Measurements from ENCODE around the gene PHKG1.
"Not testable (repeated sequence)": the region's sequence is repeated elsewhere in the genome, so short reads cannot be mapped to it uniquely, and the experiment has no call there.

The PHKG1 gene

GRCh38 chr7:56063500-56063881 lies 29.3 kb downstream of the PHKG1 start:
- DNase-seq, result no peak
- TF ChIP-seq GATA1 (IDR thresholded peaks at IDR 0.05; ENCODE audit: low read depth, low read length) (no peak), POLR2A (IDR thresholded peaks at IDR 0.05; ENCODE audit: low read length) (no peak)

DNA sequence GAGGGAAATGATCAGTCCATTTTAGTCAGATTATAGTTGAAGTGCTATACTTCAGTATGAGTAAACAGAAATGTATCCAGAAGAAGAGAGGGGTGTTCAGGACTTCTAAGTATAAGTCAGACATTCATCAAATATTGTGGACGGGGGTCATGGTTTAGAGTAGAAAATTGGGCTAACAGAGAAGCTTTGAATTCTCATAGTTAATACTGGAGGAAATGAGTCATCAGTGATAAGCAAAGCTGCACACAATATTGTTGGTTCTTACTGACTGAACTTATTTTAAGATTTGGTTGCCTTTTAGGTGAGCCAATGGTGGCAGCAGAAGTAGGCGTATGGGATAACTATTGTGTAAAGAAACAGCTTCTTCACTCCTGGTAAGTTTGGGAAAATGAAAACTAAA lies 30.4 kb downstream of the PHKG1 start:
- peak in 1 of 2 experiments; percentile 23 for DNase-seq
- TF ChIP-seq GATA1 (IDR thresholded peaks at IDR 0.05; ENCODE audit: low read depth, low read length), result no peak

DNA sequence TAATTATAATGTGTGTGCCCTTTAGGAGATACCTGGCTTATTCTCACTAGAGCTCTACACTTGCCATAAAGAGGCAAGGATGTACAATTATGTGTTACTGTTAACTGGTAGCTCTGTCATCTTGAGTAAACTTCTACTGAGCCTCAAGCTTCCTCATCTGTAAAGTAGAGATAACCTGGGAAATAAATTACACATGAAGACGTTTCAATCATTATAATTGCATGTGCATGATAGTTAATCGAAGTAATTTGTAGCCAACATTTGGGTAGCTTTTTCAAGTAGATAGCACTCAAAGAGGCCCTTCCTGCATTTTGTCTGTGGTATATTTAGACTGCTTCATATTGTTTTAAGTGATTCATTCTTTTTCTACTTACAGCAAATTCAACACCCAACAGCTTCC lies 38.8 kb downstream of the PHKG1 start:
- no peak for DNase-seq
- TF ChIP-seq GATA1 (IDR thresholded peaks at IDR 0.05; ENCODE audit: low read depth, low read length) (no peak), POLR2A (IDR thresholded peaks at IDR 0.05; ENCODE audit: low read length) (no peak)

DNA sequence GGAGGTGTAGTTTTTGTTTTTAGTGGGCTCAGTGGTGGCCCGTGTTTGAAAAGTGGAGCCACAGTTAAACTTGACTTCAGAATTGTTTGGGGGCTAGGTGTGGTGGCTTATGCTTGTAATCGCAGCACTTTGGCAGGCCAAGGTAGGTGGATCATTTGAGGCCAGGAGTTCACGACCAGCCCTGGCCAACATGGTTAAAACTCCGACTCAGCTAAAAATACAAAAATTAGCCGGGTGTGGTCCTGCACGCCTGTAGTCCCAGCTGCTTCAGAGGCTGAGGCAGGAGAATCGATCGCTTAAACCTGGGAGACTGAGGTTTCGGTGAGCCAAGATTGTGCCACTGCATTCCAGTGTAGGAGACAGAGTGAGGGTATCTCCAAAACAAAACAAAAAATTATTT lies 39.4 kb downstream of the PHKG1 start:
- TF ChIP-seq POLR2A (IDR thresholded peaks at IDR 0.05; ENCODE audit: low read length) (no peak), GATA1 (IDR thresholded peaks at IDR 0.05; ENCODE audit: low read depth, low read length) (no peak)

GRCh38 chr7:56051339-56052191 lies 41.2 kb downstream of the PHKG1 start, which contains the start of the genes CCT6A and PSPH:
TSS of gene CCT6A (plus strand) at chr7:56051765. CDS start at chr7:56051849, 84 bp downstream.
TSS of gene PSPH (minus strand) at chr7:56051444. CDS start at chr7:56021212, 30,232 bp downstream.
- TF ChIP-seq GATA1 (IDR thresholded peaks at IDR 0.05; ENCODE audit: low read depth, low read length) (no peak), POLR2A (IDR thresholded peaks at IDR 0.05; ENCODE audit: low read length) (peak; percentile 86)
- DNase-seq, result peak; percentile 95 to 96

More for the DNA sequence above, 39.4 kb downstream of the PHKG1 start:
- DNase-seq, result no peak

DNA sequence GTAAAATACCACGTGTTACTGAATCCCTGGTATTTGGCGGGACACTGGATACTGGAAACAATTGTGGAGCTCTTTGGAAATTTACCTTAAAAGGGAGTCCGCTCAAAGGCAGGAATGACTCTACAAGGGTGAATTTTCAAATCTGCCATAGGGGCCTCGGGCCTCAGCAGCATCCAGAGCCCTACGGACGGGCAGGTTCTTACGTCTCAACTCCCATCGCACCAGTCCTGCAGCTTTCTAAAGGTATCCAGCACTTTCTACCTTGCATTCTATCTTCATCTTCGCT lies 41.8 kb downstream of the PHKG1 start:
- TF ChIP-seq GATA1 (IDR thresholded peaks at IDR 0.05; ENCODE audit: low read depth, low read length), result no peak
- TF ChIP-seq POLR2A (IDR thresholded peaks at IDR 0.05; ENCODE audit: low read length), result no peak
- no peak for DNase-seq

DNA sequence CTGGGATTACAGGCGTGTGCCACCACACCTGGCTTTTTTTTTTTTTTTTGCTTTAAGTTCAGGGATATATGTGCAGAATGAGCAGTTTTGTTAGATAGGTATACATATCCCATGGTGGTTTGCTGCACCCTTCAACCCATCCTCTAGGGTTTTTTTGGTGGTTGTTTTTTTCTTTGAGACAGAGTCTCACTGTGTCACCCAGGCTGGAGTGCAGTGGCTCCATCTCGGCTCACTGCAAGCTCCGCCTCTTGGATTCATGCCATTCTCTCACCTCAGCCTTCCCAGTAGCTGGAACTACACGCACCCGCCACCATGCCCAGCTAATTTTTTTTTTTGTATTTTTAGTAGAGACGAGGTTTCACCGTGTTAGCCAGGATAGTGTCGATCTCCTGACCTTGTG lies 44.0 kb downstream of the PHKG1 start:
- DNase-seq, result peak in 1 of 2 experiments; percentile 12

DNA sequence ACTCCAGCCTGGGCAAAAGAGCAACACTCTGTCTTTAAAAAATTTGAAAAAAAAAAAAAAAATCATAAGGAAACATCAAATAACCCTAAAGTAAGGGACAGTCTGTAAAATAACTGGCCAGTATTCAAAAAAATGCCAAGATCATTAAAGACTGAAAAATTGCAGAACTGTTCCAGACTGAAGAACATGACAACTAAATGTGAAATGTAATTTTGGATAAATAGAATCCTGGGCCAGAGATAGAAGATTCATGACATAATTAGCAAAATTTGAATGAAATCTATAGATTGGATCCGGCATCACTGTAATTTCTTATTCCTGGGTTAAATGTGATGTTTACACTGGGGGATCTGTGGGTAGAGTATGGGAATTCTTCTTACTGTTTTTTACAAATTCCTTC lies 44.5 kb downstream of the PHKG1 start:
- DNase-seq, result no peak
- no peak for TF ChIP-seq POLR2A (IDR thresholded peaks at IDR 0.05; ENCODE audit: low read length)

- DNase-seq, result peak; percentile 9 to 21
Measured at GRCh38 chr7:56047446-56048116, 45.2 kb downstream of the PHKG1 start.

DNA sequence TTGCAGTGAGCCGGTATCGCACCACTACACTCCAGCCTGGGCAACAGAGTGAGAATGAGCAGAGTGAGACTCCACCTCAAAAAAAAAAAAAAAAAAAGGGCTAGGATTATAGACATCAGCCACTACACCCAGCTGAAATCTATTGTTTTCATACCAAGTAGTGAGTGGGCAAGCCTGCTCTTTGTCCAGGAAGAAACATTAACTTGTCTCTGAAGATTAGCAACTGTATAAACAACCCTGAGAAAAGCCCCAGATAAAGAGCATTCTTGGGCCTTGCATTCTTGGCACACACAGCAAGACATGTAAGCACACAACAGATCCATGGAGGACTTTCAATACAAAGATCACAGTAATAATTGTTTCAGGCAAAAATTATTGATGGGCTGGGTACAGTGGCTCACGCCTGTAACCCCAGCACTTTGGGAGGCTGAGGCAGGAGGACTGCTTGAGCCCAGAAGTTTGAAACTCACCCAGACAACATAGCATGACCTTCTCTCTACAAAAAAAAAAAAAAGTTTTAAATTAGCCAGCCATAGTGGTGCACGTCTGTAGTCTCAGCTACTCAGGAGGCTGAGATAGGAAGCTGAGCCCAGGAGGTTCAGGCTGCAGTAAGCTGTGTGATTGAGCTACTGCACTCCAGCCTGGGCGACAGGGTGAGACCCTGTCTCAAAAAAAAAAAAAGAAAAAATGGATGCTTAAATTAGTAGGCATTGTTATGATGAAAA lies 45.9 kb downstream of the PHKG1 start:
- no peak for TF ChIP-seq POLR2A (IDR thresholded peaks at IDR 0.05; ENCODE audit: low read length)
- no peak for TF ChIP-seq GATA1 (IDR thresholded peaks at IDR 0.05; ENCODE audit: low read depth, low read length)
- peak in 1 of 2 experiments; percentile 22 for DNase-seq

- DNase-seq, result not testable (repeated sequence)
Measured at GRCh38 chr7:56045758-56046157, 47.0 kb downstream of the PHKG1 start.

DNA sequence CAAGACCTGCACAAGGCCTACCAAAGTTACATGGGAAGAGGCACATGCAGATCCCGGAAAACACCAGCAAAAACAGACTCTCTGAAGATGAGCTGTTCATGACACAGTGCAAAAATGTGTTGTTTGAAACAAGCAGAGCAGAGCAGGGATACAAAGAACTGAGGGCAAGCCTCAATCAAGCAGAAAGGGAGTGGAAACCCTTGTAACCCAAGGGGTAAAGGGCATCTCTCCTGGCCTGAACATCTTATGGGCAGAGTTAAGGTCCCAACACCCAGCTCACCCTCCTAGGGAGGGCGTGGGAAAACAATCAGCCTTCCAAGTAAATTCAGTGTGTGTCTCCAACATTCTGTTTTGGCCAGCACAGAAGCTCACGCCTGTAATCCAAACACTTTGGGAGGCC lies 52.0 kb downstream of the PHKG1 start:
- TF ChIP-seq POLR2A (IDR thresholded peaks at IDR 0.05; ENCODE audit: low read length), result no peak
- TF ChIP-seq GATA1 (IDR thresholded peaks at IDR 0.05; ENCODE audit: low read depth, low read length), result no peak
- no peak for DNase-seq

DNA sequence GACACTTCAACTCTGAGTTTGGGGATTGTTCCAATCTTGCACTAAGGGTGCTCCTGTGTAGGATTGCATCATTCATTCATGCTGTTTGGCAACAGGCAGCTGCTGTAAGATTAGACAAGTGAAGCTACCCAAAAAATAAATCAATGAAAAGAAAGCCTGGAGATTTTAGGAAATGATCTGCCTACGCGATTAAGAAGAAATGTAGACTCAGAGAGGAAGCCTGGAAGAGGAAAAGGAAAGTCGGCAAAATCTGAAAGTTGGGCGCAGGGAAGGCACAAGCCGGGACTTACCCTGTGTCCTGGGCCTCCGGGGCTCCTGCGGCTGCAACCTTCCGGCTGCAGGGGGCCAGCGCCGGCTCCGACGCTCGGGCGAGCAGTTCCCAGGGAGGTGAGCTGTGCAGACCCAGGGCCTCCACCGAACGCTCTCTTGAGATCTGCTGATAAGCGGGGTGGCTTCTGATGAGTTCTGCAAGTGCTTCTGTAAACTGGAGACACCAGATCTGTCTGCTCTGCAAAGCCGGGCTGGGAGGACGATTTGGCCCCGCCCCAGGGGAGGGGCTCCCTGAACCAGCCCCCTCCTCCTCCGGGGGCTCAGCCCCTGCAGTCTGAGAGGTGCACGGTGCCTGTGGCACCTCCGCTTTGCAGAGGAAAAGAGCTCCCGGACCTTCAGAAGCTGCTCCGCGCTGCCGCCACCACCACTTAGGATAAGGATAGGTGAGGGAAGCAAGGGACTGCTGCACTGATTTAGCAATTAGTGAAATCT lies 58.9 kb downstream of the PHKG1 start:
- peak; percentile 67 to 77 for DNase-seq
- TF ChIP-seq POLR2A (IDR thresholded peaks at IDR 0.05; ENCODE audit: low read length) (no peak), GATA1 (IDR thresholded peaks at IDR 0.05; ENCODE audit: low read depth, low read length) (no peak)

GRCh38 chr7:56032578-56032977 lies 60.2 kb downstream of the PHKG1 start:
- not testable (repeated sequence) for DNase-seq

- DNase-seq, result not testable (repeated sequence)
Measured at GRCh38 chr7:56031556-56031955, 61.2 kb downstream of the PHKG1 start.

Measured in erythroblast (primary cell).